ENCODE measurements around the gene CHST13.

GRCh38 chr3:126540342-126540849 lies 16.4 kb downstream of the CHST13 start:
- TF ChIP-seq CTCF (IDR thresholded peaks at IDR 0.05; ENCODE audit: extremely low read depth in 1 of 2, insufficient read depth in 1 of 2, low read depth in 1 of 2, low read length in 2 of 2) (no peak), EZH2 (IDR thresholded peaks at IDR 0.05; ENCODE audit: borderline replicate concordance, low read depth, low read length, severe bottlenecking) (no peak), POLR2AphosphoS5 (IDR thresholded peaks at IDR 0.05; ENCODE audit: insufficient read depth, low read depth, low read length) (no peak)

Data from endothelial cell of umbilical vein (primary cell).